K562 (cell line): ENCODE measurements around the gene NCOA4. TPM values are rescaled to one million over a fixed set of nuclear protein-coding genes. Genes with fewer than 3 reads are reported as not detected.

Experiments
- EP300 ChIP-seq: IDR thresholded peaks from 2 replicates; pipeline ENCODE4 v1.6.1; 2012; ENCODE audit warnings: low read length, improper control_type of control experiment
- ETS1 ChIP-seq: conservative IDR thresholded peaks from 2 replicates; pipeline ENCODE4 v1.6.1; 2011; ENCODE audit warnings: low read depth, mild to moderate bottlenecking, low read length; ENCODE audit not compliant: control insufficient read depth
- FOXP4 ChIP-seq: sonication (generic); formaldehyde crosslinking; IDR thresholded peaks from 2 replicates; pipeline ENCODE4 v1.8.0; 2022; ENCODE audit warnings: mild to moderate bottlenecking, missing genetic modification reagents, borderline replicate concordance
- NR2C2 ChIP-seq, 2 experiments: fragments of 200-800 bp in 1 of 2; sonication (Bioruptor generic) in 1 of 2; sonication (generic) in 1 of 2; formaldehyde crosslinking in 1 of 2; IDR thresholded peaks; 2 replicates each; pipeline versions ENCODE4 v1.6.1 to v1.8.0; 2016 to 2022; ENCODE audit warnings: mild to moderate bottlenecking in 1 of 2, missing compliant biosample characterization in 1 of 2, missing genetic modification characterization in 1 of 2, missing genetic modification reagents in 1 of 2
- SIN3A ChIP-seq, 2 experiments: fragments of 150-350 bp in 1 of 2; IDR thresholded peaks; 2 replicates each; pipeline ENCODE4 v1.6.1; 2011 to 2016; ENCODE audit warnings: borderline replicate concordance in 2 of 2, low read depth in 2 of 2, low read length in 2 of 2, mild to moderate bottlenecking in 2 of 2, moderate library complexity in 2 of 2; ENCODE audit not compliant: control insufficient read depth in 1 of 2
- TARDBP ChIP-seq: fragments of 450-650 bp; IDR thresholded peaks from 2 replicates; pipeline ENCODE4 v1.6.1; 2016
- U2AF1 ChIP-seq: fragments of 200-400 bp; formaldehyde crosslinking; optimal IDR thresholded peaks from 2 replicates; pipeline ENCODE3; 2017; ENCODE audit warnings: mild to moderate bottlenecking, low read depth, low read length, moderate library complexity
- U2AF2 ChIP-seq: fragments of 200-400 bp; formaldehyde crosslinking; optimal IDR thresholded peaks from 2 replicates; pipeline ENCODE3; 2017; ENCODE audit warnings: low read depth, mild to moderate bottlenecking, low read length
- USF1 ChIP-seq: sonication (generic); formaldehyde crosslinking; IDR thresholded peaks from 2 replicates; pipeline ENCODE4 v1.9.0; 2022; ENCODE audit warnings: mild to moderate bottlenecking, missing genetic modification reagents
- XRCC4 ChIP-seq: IDR thresholded peaks from one replicate; pipeline ENCODE4 v1.6.1; 2011; ENCODE audit not compliant: insufficient read depth, insufficient read length; ENCODE audit errors: extremely low read depth
- ZMIZ1 ChIP-seq, 2 experiments: fragments of 150-350 bp in 1 of 2; IDR thresholded peaks; 2 replicates each; pipeline ENCODE4 v1.6.1; 2012 to 2016; ENCODE audit warnings: low read depth in 2 of 2, low read length in 2 of 2, mild to moderate bottlenecking in 1 of 2, moderate library complexity in 1 of 2
- ZNF324 ChIP-seq: fragments of 250-450 bp; sonication (Bioruptor Pico); IDR thresholded peaks from 2 replicates; pipeline ENCODE4 v1.4.0; 2020; ENCODE audit warnings: mild to moderate bottlenecking
- ZNF644 ChIP-seq: fragments of 200-800 bp; sonication (Bioruptor generic); IDR thresholded peaks from 2 replicates; pipeline ENCODE4 v1.6.1; 2016; ENCODE audit warnings: low read depth, missing genetic modification characterization, missing compliant biosample characterization
- ZNF76 ChIP-seq: fragments of 250-450 bp; sonication (Bioruptor Pico); IDR thresholded peaks from 2 replicates; pipeline ENCODE4 v1.4.0; 2020; ENCODE audit warnings: mild to moderate bottlenecking, moderate library complexity, borderline replicate concordance
- polyA plus RNA-seq, 8 experiments: library from polyadenylated mRNA; depleted of rRNA in 4 of 8; stranded (reverse) in 5 of 8; unstranded in 3 of 8; fragments of >200 nt; fragmentation: Nextera tagmentation in 2 of 8; fragmentation: Illumina TruSeq in 1 of 8; extraction: Ambion mirVana in 2 of 8; extraction: Trizol in 1 of 8; gene quantifications; 2 replicates each; pipeline versions ENCODE4 v1.2.1 to v1.2.3, GENCODE V29; 2011 to 2014; ENCODE audit warnings: inconsistent platforms in 1 of 8, missing spikeins in 1 of 8
- total RNA-seq, 7 experiments: library from RNA; depleted of rRNA in 6 of 7; stranded (reverse); fragments of >200 nt in 6 of 7; fragmentation: Illumina TruSeq in 2 of 7; extraction: Trizol in 2 of 7; gene quantifications; 2 replicates each; pipeline versions ENCODE4 v1.2.1 to v1.2.3, GENCODE V29; 2011 to 2021; ENCODE audit warnings: low replicate concordance in 1 of 7

The NCOA4 gene
- total and polyA plus RNA-seq, 9 of the 15 experiments (the other 6 are each of a cell fraction or from before 2014, with no cell fraction given): 89.8 to 283 (median 181) TPM

GRCh38 chr10:46031648-46032532 is 1.5 kb upstream of the NCOA4 start (continued):
- TF ChIP-seq SIN3A (IDR thresholded peaks at IDR 0.05; ENCODE audit: borderline replicate concordance in 2 of 2, control insufficient read depth in 1 of 2, low read depth in 2 of 2, low read length in 2 of 2) (no peak), XRCC4 (no peak), U2AF2 (no peak), FOXP4 (0 out of 2 replicates have a peak, but pooled peaks have one; percentile 45), U2AF1 (no peak), EP300 (peak; percentile 68), ZNF324 (no peak), ETS1 (no peak), TARDBP (no peak), ZNF644 (tag) (peak; percentile 54; the same call in 1 of the 2 replicates), NR2C2 (CRISPR knock-in tag; IDR thresholded peaks at IDR 0.05) (no peak), NR2C2 (tag; IDR thresholded peaks at IDR 0.05) (no peak), ZMIZ1 (IDR thresholded peaks at IDR 0.05; ENCODE audit: low read depth in 2 of 2, low read length in 2 of 2) (no peak), ZNF76 (CRISPR knock-in tag) (0 out of 2 replicates have a peak, but pooled peaks have one; percentile 31), USF1 (CRISPR knock-in tag) (no peak)
